OCI-LY7 (cell line): ENCODE data around the gene FUT7.

ENCODE experiments used
- EZH2phosphoT487 ChIP-seq: fragments of 200-600 bp; sonication (generic); IDR thresholded peaks from 2 replicates; pipeline ENCODE4 v1.6.1; 2018; ENCODE audit warnings: low read depth, borderline replicate concordance, mild to moderate bottlenecking, mixed run types, antibody characterized with exemption, low read length, moderate library complexity, mixed read lengths
- TF ChIP-seq, protein P1 (sequence below): fragments of 200-600 bp; sonication (generic); conservative IDR thresholded peaks from 2 replicates; pipeline ENCODE4 v1.5.1; 2014; ENCODE audit warnings: mild to moderate bottlenecking, antibody characterized with exemption, low read length, moderate library complexity, mixed read lengths

DNA sequence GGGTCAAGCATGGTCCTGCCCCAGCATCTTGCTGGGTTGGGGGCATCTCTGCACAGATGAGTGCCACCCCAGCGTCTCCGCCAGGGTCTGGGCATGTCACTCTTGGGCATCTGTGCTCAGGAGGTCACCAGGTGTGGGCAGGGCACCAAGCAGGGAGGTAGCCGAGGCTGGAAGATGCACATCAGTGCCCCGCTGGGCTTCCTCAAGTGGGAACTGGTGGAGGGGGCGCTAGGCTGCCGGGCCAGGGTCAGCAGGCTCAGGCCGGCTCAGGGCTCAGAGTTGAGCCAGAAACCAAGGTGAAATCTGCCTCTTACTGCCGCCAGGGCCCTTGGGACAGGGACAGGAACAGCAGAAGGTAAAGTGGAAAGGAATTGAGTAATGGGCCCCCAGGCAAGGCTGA lies 4.0 kb upstream of the FUT7 start:
- TF ChIP-seq, protein P1, sequence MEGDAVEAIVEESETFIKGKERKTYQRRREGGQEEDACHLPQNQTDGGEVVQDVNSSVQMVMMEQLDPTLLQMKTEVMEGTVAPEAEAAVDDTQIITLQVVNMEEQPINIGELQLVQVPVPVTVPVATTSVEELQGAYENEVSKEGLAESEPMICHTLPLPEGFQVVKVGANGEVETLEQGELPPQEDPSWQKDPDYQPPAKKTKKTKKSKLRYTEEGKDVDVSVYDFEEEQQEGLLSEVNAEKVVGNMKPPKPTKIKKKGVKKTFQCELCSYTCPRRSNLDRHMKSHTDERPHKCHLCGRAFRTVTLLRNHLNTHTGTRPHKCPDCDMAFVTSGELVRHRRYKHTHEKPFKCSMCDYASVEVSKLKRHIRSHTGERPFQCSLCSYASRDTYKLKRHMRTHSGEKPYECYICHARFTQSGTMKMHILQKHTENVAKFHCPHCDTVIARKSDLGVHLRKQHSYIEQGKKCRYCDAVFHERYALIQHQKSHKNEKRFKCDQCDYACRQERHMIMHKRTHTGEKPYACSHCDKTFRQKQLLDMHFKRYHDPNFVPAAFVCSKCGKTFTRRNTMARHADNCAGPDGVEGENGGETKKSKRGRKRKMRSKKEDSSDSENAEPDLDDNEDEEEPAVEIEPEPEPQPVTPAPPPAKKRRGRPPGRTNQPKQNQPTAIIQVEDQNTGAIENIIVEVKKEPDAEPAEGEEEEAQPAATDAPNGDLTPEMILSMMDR: no peak
- TF ChIP-seq EZH2phosphoT487: no peak
